Fibroblast of skin of left quadriceps (primary cell): ENCODE measurements around the gene APOL6.
A peak's percentile ranks its signal among the peaks of the same experiment; 100 is the strongest.
"Not testable (repeated sequence)": the region's sequence is repeated elsewhere in the genome, so short reads cannot be mapped to it uniquely, and the experiment has no call there.

Experiments
- DNase-seq, 2 experiments: peaks; one replicate each; pipeline ENCODE4 v3.0.0-alpha.2; 2013; ENCODE audit warnings: low read depth in 2 of 2

Gene APOL6

GRCh38 chr22:35617137-35617755, 31.0 kb upstream of the APOL6 start, which contains the start of gene MB:
TSS of gene MB (minus strand) at chr22:35617329. CDS start at chr22:35617257, 72 bp downstream.
- no peak for DNase-seq

- DNase-seq: no peak
Observed at GRCh38 chr22:35618427-35619223, 29.6 kb upstream of the APOL6 start.

- DNase-seq: no peak
Observed at GRCh38 chr22:35619336-35620094, 28.7 kb upstream of the APOL6 start.

GRCh38 chr22:35620624-35621251, 27.5 kb upstream of the APOL6 start:
- DNase-seq: no peak

- DNase-seq: no peak
Observed at GRCh38 chr22:35621451-35621850, 26.8 kb upstream of the APOL6 start.

GRCh38 chr22:35622191-35622913, 25.9 kb upstream of the APOL6 start:
- no peak for DNase-seq

GRCh38 chr22:35623885-35624284, 24.4 kb upstream of the APOL6 start:
- not testable (repeated sequence) for DNase-seq

- no peak for DNase-seq
Observed at GRCh38 chr22:35624547-35624946, 23.7 kb upstream of the APOL6 start.

GRCh38 chr22:35625763-35626432, 22.3 kb upstream of the APOL6 start:
- no peak for DNase-seq

GRCh38 chr22:35627267-35628041, 20.8 kb upstream of the APOL6 start:
- DNase-seq: peak; percentile 86 to 88

GRCh38 chr22:35628732-35629131, 19.5 kb upstream of the APOL6 start:
- DNase-seq: no peak

- DNase-seq: peak; percentile 97 to 98
Observed at GRCh38 chr22:35629406-35630216, 18.6 kb upstream of the APOL6 start.

- no peak for DNase-seq
Observed at GRCh38 chr22:35630387-35630793, 17.9 kb upstream of the APOL6 start.

- DNase-seq: no peak
Observed at GRCh38 chr22:35630891-35631290, 17.4 kb upstream of the APOL6 start.

GRCh38 chr22:35631597-35631996, 16.6 kb upstream of the APOL6 start:
- DNase-seq: no peak

- DNase-seq: no peak
Observed at GRCh38 chr22:35632935-35633334, 15.3 kb upstream of the APOL6 start.

- no peak for DNase-seq
Observed at GRCh38 chr22:35633520-35633919, 14.7 kb upstream of the APOL6 start.

- no peak for DNase-seq
Observed at GRCh38 chr22:35634015-35634414, 14.2 kb upstream of the APOL6 start.

GRCh38 chr22:35634943-35635540, 13.2 kb upstream of the APOL6 start:
- DNase-seq: no peak
